Measurements from ENCODE around the gene NT5C2.

The NT5C2 gene

DNA sequence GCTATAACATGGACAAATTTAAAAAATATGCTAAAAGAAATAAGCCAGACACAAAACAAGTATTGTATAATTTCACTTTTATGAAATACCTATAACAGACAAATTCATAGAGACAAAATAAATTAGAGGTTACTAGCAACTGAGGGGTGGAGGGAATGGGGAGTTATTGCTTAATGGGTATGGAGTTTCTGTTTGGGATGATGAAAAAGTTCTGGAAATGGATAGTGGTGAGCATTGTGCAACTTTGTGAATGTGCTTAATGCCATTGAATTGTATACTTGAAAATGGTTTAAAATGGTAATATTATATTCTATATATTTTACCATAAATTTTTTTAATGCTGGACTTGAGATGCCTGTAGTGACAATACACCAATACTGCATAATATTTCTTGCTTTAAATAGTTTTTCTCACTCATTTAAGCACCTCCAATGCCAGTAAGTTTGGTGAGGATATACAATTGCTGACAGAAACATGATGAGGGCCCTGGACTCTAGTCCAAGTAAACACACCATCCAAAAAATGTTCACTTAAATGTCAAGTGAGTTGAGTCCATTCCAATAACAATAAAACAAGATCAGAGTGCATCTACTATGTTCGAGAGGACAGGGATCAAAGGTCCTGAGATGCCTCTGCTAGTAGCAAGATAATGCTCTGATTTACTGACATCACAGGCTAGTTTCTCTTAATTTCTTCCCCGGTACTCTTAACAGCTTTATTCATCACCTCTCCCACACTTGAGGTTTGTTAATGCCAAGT is 71.9 kb downstream of the NT5C2 start:
- DNase-seq, result no peak

DNA sequence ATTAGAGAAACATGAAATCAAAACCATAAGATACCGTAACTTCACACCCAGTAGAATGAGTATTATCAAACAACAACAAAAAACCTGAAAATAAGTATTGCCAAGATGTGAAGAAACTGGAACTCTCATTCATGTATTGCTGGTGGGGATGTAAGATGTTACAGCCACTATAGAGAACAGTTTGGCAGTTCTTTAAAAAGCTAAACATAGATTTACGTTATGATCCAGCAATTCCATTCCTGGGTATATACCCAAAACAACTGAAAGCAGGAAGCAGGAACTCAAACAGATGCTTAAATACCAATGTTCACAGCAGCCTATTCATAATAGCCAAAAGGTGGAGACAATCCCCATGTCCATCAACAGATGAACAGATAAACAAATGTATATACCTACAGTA is 72.5 kb downstream of the NT5C2 start:
- DNase-seq, result no peak

- no peak for DNase-seq
These were observed 75.8 kb downstream of the NT5C2 start for GRCh38 chr10:103117247-103117646.

GRCh38 chr10:103114876-103115275 is 78.2 kb downstream of the NT5C2 start:
- DNase-seq, result no peak

DNA sequence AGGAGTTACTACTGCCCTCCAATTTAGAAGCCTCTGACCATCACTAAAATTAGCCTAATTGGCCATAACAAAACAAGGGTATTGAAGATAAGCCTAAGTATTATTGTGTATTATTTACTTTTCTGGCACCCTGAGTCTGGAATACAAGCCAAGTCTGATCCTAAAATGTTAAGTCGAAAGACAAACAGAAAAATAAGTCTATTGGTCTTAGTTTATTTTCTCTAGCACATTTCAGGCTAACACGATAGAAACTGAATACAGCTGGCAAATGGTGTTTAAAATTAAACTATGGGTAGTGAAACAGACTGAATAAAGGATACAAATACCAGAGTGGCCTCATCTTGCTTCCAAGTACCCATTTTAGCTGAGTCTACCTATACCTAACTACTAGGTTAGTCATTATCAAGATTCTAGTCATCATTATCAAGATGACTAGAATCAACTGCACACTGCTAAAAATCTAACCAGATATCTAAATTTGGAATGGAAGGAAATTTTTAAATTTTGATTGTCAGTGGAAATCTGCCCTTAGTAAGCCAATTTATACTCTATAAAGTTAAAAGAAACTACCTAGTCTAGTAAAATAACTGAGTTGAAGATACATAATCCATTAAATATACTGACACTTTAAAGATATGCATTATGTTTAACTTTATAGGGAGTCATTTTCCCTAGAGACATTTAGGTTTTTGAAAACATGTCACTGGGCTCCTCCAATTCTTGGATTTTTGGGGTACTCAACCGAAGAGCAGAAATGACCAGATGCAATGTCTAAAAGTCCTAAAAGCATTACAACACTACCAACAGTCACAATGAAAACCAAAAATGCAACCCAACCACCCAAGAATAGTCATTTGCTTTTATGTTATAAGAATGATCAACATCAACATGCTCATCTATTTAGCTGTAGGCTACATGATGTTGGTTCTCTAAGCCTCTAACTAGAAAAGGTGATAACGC is 80.9 kb downstream of the NT5C2 start:
- no peak for DNase-seq

GRCh38 chr10:103111031-103111917 is 81.8 kb downstream of the NT5C2 start:
- DNase-seq, result no peak

GRCh38 chr10:103110407-103110806 is 82.7 kb downstream of the NT5C2 start:
- DNase-seq, result no peak

DNA sequence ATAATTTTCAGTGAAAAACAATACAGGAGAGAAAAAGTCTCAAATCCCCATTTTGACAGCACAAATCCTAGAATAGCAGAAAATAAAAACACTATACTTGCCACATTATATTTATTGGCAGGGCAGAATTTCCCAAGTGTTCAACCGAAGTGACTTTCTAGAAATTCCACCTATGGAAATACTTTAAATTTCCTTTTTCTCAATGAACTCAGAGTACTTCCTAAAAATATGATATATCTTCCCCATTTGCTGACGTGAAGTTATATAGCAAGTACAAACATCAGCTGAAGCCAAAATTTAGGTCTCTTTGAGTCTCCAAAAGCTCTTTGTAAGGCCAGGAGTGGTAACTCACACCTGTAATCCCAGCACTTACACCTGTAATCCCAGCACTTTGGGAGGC is 83.3 kb downstream of the NT5C2 start:
- DNase-seq, result no peak

- no peak for DNase-seq
These were observed 86.5 kb downstream of the NT5C2 start for GRCh38 chr10:103106539-103106938.

DNA sequence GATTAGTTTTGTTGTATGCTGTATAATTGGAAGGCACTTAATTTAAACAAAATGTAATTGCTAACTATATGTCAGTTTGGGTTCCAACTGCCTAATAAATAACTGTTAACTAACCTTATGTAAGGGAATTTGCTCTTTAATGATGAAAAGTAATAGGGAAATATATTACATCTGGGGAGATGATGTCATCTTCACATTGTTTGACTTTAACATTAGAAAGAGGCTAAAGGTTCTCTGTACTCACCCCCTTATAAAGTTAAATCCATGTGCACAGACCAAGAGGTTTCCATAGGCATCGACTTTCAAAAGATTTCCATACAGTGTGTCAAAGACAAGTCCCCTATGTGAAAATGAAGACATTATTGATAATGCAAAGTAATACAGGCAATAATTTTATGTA is 87.6 kb downstream of the NT5C2 start:
- DNase-seq, result no peak

DNA sequence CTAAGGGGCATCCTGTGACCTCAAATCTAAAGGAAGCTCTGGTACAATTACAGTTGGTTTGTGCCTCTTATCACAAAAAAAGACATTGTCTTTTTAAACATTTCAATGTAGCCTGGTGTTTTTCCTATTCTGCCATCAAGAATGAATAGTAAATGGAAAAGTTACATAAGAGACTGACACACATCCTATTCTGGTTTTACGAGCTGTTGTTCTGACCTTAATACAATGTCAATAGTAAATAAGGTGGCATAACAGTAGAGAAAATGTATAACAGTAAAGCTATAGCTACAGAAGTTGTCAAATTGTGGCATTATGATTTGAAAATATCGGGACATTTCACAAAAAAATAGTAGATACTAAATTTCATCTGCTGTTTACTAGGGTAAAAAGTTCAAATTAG is 88.4 kb downstream of the NT5C2 start:
- DNase-seq, result no peak

DNA sequence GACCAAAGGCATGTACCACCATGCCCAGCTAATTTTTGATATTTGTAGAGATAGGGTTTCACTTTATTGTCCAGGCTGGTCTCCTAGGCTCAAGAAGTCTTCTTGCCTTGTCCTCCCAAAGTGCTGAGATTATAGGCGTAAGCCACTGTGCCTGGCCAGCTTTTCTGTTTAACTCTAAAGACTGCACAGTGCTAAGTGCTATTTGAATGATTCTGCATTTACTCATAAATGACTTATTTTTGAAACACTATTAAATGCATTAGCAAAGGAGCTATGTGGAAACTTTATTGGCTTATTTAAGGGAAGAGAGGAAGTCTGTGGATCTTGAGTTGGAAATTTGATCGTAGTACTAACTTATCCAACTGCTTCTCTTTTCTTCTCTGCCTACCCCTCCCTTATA is 89.1 kb downstream of the NT5C2 start:
- DNase-seq, result no peak

DNA sequence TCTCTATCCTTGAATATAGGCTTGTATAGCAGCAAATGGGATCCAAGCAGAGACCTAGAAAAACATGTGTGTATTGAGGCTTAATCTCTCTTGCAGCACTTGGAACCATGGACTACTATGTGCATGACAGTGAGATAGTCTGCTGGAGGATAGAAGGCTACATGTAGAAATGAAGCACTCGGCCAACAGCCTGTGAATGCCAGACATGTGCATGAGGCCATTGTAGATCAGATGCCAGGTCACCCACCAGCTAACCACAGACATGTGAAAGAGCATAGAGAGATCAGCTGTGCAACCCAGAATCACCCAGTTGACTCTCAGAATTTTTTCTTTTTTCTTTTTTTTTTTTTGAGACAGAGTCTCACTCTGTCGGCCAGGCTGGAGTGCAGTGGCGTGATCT is 90.9 kb downstream of the NT5C2 start:
- DNase-seq, result no peak

GRCh38 chr10:103100620-103101019 is 92.5 kb downstream of the NT5C2 start:
- DNase-seq, result no peak

DNA sequence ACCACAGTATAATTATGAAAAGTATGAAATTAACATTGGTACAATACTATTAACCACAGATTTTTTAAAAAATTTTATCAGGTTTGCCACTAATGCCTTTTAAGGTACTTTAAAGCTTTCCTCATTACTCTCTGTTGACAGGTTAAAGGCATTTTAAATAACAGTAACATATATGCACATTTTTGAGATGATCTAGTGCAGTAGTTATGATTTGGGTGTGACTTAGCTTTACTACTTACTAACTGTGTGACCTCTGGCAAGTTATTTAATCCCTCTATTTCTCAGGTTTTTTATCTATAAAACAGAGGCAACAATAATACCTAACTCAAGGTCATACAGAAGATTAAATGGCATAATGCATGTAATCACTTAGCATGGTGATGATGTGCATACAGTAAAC is 94.8 kb downstream of the NT5C2 start:
- DNase-seq, result no peak

- DNase-seq, result no peak
These were observed 96.9 kb downstream of the NT5C2 start for GRCh38 chr10:103096130-103096529.

GRCh38 chr10:103095005-103095404 is 98.1 kb downstream of the NT5C2 start:
- no peak for DNase-seq

DNA sequence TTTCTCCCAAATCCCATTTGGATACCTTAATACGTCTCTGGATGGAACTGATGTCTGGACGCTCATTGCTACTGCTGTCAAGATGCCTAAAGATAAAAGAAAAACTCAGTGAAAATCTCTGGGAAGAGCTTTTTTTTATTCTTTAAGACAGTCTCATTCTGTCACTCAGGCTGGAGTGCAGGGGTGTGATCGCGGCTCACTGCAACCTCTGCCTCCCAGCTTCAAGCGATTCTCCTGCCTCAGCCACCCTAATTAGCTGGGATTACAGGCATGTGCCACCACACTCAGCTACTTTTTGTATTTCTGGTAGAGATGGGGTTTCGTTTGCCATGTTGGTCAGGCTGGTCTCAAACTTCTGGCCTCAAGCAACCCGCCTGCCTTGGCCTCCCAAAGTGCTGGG is 102.2 kb downstream of the NT5C2 start:
- no peak for DNase-seq

DNA sequence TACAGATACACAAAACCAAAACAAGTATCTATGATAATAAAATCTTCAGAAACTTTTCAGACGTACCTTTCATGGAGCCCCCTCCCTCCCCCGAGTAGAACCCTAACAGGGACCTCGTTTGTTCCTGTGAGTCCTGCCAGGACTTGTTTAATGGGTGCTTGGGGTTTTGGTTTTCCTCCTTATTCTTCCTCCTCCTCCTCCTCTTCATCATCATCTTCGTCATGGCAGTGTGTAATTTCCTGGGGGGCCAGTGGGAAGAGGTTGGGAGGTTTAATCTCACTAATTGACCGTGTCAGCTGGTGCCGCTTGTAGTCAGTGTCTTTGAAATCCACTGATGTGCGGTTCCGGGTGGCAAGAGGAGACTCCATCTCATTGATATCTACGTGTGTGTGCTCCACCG is 103.6 kb downstream of the NT5C2 start:
- no peak for DNase-seq

GRCh38 chr10:103086799-103087198 is 106.3 kb downstream of the NT5C2 start:
- DNase-seq, result no peak

DNA sequence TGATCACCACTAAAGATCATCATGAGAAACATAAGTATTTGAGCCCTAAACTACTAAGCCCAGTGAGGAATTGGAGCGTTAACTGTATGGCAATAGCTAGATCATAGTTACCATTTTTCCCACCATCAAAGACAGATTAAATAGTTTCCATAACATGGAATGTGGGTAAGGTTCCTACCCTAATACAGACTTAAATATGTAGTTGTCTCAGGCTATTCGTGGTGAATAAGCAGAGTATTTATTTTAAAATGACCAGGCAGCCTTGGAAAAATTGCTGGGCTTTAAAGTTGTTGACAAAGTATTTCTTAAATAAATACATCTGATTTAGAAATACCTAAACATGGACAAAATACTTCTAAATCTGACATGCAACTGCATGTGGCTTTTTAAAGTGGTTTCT is 106.8 kb downstream of the NT5C2 start:
- DNase-seq, result no peak

DNA sequence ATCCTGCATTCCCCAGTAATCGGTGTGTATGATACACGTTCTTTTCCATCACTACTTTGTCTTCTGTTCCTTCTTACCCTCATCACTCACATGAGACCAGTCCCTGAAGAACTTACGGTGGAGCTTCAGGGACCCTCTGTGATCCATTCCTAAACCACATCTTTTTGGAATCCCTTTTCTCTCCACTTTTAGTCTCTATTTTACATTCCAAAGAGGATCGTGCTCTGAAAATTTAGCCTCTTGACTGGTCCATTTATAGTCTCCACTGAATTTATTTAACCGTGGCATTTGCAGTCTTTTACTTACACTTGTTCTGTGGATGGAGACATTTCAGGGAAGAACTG is 109.1 kb downstream of the NT5C2 start:
- no peak for DNase-seq

- no peak for DNase-seq
These were observed 109.7 kb downstream of the NT5C2 start for GRCh38 chr10:103083266-103083976.

Measured in CD4-positive, alpha-beta T cell treated with Interleukin-17A for 4 hours (primary cell).